Thyroid gland (tissue), 4 donors: ENCODE data around the gene TMEM225. TPM values are rescaled to one million over a fixed set of nuclear protein-coding genes. Genes with fewer than 3 reads are reported as not detected.

Experiments
- DNase-seq, 2 donors: peaks; one replicate each; pipeline ENCODE4 v3.0.0-alpha.2; 2019
- H3K27ac ChIP-seq, 3 donors: fragments of 200-600 bp; sonication (generic); 1 replicate in 2 of 3; 2 replicates in 1 of 3; pipeline ENCODE4 v1.5.1; 2016 to 2019; ENCODE audit warnings: mild to moderate bottlenecking in 1 of 3, moderate library complexity in 1 of 3
- H3K27me3 ChIP-seq: fragments of 200-600 bp; sonication (generic); one replicate; pipeline ENCODE4 v1.5.1; 2019
- H3K36me3 ChIP-seq, 2 donors: fragments of 200-600 bp; sonication (generic); one replicate each; pipeline ENCODE4 v1.5.1; 2016 to 2019
- H3K4me1 ChIP-seq, 2 donors: fragments of 200-600 bp; sonication (generic); one replicate each; pipeline ENCODE4 v1.5.1; 2017 to 2019
- H3K4me3 ChIP-seq, 3 donors: fragments of 200-600 bp; sonication (generic); replicated peaks in 1 of 3; 1 replicate in 2 of 3; 2 replicates in 1 of 3; pipeline ENCODE4 v1.5.1; 2016; ENCODE audit warnings: mild to moderate bottlenecking in 1 of 3
- H3K9me3 ChIP-seq: fragments of 200-600 bp; sonication (generic); one replicate; pipeline ENCODE4 v1.5.1; 2017
- POLR2A ChIP-seq, 2 donors: fragments of 450-650 bp; IDR thresholded peaks; one replicate each; pipeline ENCODE4 v1.6.1; 2017; ENCODE audit warnings: antibody characterized with exemption in 2 of 2, mild to moderate bottlenecking in 2 of 2, moderate library complexity in 1 of 2
- WGBS, 2 donors: methylation state at CpG; one replicate each; pipeline ENCODE4 v1.1.5; 2017; 5-methylcytosine and 5-hydroxymethylcytosine counted together
- intact Hi-C: fragments of 100-400 bp; cut with DNase I; formaldehyde crosslinking; loops from one replicate; pipeline ENCODE4 v1.15.1; 2023
- total RNA-seq, 4 donors: library from RNA; depleted of rRNA; stranded (reverse); fragments of >200 nt; gene quantifications; one replicate each; pipeline ENCODE4 v1.2.3, GENCODE V29; 2016
- TF ChIP-seq, protein P1 (sequence below), 6 experiments: fragments of 200-600 bp in 3 of 6; fragments of 450-650 bp in 3 of 6; sonication (generic) in 3 of 6; IDR thresholded peaks; one replicate each; pipeline ENCODE4 v1.5.1; 2016 to 2019; ENCODE audit warnings: antibody characterized with exemption in 6 of 6, mild to moderate bottlenecking in 2 of 6, inconsistent platforms in 1 of 6, moderate library complexity in 1 of 6

The TMEM225 gene
- total RNA-seq, 4 donors from 2014 or later, result not detected

DNA sequence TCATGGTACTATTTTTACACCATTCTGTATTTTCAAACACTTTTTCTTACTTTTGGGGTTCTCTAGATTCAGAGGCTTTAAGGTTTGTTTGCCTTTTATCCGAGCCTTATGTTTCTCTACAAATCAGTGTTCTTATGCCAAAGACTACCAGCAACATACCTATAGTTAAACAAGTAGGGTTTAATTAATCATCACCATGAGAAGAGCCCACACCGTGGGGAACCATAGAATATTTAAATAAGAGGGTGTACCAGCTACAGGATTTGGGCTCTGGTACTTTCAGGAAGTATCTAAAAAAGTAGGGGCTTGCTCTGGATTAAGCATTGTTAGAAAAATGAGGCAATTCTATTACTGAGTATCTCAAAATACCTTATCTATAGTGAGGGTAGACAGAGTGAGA is 25.7 kb downstream of the TMEM225 start:
- Histone ChIP-seq H3K4me1 (no peaks in the 10 kb centered on the region), H3K27me3 (no peaks in the 10 kb centered on the region), H3K4me3 (no peak overlapping the region), H3K36me3 (no peaks in the 10 kb centered on the region), H3K27ac (no peak overlapping the region), H3K9me3 (no peaks in the 10 kb centered on the region)
- whole genome bisulfite sequencing, 2 donors, result 52 to 63% methylated on average over 2 of the region's 2 CpGs
- DNase-seq, result no peak
- intact Hi-C loops, result no loop called here
- TF ChIP-seq, protein P1, sequence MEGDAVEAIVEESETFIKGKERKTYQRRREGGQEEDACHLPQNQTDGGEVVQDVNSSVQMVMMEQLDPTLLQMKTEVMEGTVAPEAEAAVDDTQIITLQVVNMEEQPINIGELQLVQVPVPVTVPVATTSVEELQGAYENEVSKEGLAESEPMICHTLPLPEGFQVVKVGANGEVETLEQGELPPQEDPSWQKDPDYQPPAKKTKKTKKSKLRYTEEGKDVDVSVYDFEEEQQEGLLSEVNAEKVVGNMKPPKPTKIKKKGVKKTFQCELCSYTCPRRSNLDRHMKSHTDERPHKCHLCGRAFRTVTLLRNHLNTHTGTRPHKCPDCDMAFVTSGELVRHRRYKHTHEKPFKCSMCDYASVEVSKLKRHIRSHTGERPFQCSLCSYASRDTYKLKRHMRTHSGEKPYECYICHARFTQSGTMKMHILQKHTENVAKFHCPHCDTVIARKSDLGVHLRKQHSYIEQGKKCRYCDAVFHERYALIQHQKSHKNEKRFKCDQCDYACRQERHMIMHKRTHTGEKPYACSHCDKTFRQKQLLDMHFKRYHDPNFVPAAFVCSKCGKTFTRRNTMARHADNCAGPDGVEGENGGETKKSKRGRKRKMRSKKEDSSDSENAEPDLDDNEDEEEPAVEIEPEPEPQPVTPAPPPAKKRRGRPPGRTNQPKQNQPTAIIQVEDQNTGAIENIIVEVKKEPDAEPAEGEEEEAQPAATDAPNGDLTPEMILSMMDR (IDR thresholded peaks at IDR 0.05), result no peak
- no peak for TF ChIP-seq POLR2A (IDR thresholded peaks at IDR 0.05)

DNA sequence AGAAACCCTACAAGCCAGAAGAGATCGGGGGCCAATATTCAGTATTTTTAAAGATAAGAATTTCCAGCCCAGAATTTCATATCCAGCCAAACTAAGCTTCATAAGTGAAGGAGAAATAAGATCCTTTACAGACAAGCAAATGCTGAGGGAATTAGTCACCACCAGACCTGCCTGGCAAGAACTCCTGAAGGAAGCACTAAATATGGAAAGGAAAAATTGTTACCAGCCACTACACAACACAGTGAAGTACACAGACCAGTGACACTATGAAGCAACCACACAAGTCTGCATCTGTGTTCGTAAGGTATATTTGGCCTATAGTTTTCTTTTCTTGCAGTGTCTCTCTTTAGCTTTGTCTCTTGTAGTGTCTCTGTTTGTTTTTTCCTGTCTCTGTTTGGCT is 29.0 kb downstream of the TMEM225 start:
- Histone ChIP-seq H3K4me1 (no peaks in the 10 kb centered on the region), H3K27ac (no peak overlapping the region), H3K9me3 (no peaks in the 10 kb centered on the region), H3K36me3 (no peaks in the 10 kb centered on the region), H3K27me3 (no peaks in the 10 kb centered on the region), H3K4me3 (no peak overlapping the region)
- TF ChIP-seq, protein P1 (IDR thresholded peaks at IDR 0.05), result no peak
- no peak for TF ChIP-seq POLR2A (IDR thresholded peaks at IDR 0.05)
- DNase-seq, result no peak
- intact Hi-C loops, result no loop called here
- 89 to 90% methylated on average over 2 of the region's 2 CpGs for WGBS, 2 donors

DNA sequence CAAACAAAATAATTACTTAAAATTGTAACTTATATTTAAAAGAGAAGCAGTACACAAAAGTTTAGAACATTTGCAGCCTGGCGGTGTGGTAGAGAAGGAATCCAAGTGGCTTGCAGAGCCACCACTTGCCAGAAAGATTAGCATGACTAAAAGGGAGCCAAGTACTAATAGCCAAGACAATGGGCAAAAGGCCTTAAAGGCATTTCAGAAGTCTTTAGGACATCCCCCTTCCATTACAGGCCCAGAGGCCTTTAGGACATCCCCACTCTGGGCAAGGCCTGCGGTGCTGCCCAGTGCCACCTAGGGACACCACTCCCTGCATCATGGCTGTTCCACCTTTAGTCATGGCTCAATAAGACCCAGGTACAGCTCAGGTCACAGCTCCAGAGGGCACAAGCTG is 32.4 kb downstream of the TMEM225 start:
- 94 to 98% methylated on average over 1 to 2 of the region's 2 CpGs for WGBS, 2 donors
- Histone ChIP-seq H3K9me3 (no peaks in the 10 kb centered on the region), H3K36me3 (no peaks in the 10 kb centered on the region), H3K27me3 (no peaks in the 10 kb centered on the region), H3K27ac (no peak overlapping the region), H3K4me1 (no peaks in the 10 kb centered on the region), H3K4me3 (no peak overlapping the region)
- no peak for DNase-seq
- TF ChIP-seq POLR2A (IDR thresholded peaks at IDR 0.05), result no peak
- TF ChIP-seq, protein P1 (IDR thresholded peaks at IDR 0.05), result no peak
- intact Hi-C loops, result no loop called here

DNA sequence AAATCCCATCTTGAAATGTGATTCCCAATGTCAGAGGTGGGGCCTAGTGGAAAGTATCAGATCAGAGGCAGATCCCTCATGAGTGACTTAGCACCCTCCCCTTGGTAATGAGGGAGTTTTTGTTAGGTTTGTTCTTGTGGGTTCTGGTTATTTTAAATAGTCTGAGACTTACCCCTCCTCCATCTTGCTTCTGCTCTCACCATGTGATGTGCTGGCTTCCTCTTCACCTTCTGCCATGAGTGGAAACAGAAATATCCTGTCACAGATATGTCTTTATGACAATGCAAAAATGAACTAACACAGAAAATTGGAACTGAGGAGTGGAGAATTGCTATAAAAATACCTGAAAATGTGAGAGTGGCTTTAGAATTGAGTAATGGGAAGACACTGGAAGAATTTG is 33.1 kb downstream of the TMEM225 start:
- H3K4me1 ChIP-seq, result no peaks in the 10 kb centered on the region
- no peak overlapping the region for H3K4me3 ChIP-seq
- H3K27me3 ChIP-seq, result no peaks in the 10 kb centered on the region
- no peaks in the 10 kb centered on the region for H3K36me3 ChIP-seq
- intact Hi-C loops, result no loop called here
- no peaks in the 10 kb centered on the region for H3K9me3 ChIP-seq
- DNase-seq, result no peak
- no peak overlapping the region for H3K27ac ChIP-seq
- TF ChIP-seq POLR2A (IDR thresholded peaks at IDR 0.05), result no peak
- TF ChIP-seq, protein P1 (IDR thresholded peaks at IDR 0.05), result no peak

DNA sequence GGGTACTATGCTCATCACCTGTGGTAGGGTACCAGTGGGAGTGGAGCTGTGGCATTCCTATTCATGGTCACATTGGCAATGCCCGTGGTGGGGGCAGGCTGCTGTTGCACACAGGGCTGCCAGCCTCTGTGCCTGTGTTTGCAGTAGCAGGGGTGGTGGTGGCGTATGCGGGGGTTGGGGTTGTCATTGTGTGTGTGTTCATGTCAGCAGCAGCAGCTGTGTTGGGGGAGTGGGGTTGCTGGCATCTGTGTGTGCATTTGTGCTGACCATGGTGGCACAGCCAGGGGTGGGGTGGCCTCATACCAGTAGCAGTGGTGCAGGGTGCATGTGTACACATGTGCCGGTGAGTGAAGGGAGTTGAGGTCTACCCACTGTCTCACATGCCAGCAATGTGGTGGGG is 34.4 kb downstream of the TMEM225 start:
- Histone ChIP-seq H3K4me3 (no peak overlapping the region), H3K9me3 (no peaks in the 10 kb centered on the region), H3K27ac (no peak overlapping the region), H3K36me3 (no peaks in the 10 kb centered on the region), H3K27me3 (no peaks in the 10 kb centered on the region), H3K4me1 (no peaks in the 10 kb centered on the region)
- no peak for DNase-seq
- intact Hi-C loops, result no loop called here
- TF ChIP-seq, protein P1 (IDR thresholded peaks at IDR 0.05), result no peak
- TF ChIP-seq POLR2A (IDR thresholded peaks at IDR 0.05), result no peak
- 100% methylated on average over 2 to 3 of the region's 4 CpGs for WGBS, 2 donors
